Ovary (tissue), 3 donors: ENCODE measurements around the gene FOLR3.

Experiments
- EP300 ChIP-seq: sonication (generic); formaldehyde crosslinking; IDR thresholded peaks from one replicate; pipeline ENCODE4 v1.6.1; 2017; ENCODE audit warnings: antibody characterized with exemption
- POLR2A ChIP-seq: fragments of 450-650 bp; IDR thresholded peaks from one replicate; pipeline ENCODE4 v1.6.1; 2017; ENCODE audit warnings: antibody characterized with exemption, mild to moderate bottlenecking, moderate library complexity
- TF ChIP-seq, protein P1 (sequence below), 3 donors: fragments of 450-650 bp in 2 of 3; fragments of 200-600 bp in 1 of 3; IDR thresholded peaks; one replicate each; pipeline versions ENCODE4 v1.5.1 to v1.8.0; 2016 to 2022; ENCODE audit warnings: antibody characterized with exemption in 3 of 3, mild to moderate bottlenecking in 1 of 3
- donor health status: DM: no; HTN: no; CAD: no.

DNA sequence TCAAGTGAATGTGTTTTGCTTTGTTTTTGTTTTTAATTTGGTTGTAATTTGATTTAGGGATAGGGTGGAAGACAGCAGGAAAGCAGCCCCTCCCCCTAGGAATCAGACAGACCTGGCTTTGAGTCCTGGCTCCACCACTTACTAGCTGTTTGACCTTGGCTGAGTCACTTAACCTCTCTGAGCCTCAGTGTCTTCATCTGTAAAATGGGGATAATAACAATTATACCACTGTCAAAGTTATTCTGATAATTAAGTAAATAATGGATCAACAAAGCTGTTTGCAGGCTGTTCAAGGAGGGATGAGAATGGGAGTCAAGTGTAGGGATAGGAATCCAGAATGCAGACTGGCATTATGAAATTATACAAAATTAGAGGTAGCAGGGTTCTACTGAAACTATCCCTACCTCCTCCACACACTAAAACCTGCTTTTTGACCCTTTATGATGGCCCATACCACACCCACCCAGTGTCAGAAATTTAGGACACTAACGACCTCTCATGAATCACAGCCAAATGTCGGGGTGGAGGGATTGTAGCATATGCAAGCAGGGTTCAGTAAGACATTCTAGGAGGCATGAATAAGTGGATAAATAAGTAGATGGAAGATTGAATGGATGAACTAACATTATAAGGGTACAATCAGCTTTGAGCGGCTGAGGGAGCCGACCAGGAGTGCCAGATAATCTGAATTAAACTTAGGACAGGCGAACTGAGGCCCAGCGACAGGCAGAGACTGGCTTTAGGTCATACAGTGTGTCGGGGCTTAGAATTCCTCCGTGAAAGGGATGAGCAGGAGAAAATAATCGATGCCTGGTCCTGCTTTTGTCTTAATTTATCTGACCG, 24.0 kb upstream of the FOLR3 start:
- TF ChIP-seq, protein P1, sequence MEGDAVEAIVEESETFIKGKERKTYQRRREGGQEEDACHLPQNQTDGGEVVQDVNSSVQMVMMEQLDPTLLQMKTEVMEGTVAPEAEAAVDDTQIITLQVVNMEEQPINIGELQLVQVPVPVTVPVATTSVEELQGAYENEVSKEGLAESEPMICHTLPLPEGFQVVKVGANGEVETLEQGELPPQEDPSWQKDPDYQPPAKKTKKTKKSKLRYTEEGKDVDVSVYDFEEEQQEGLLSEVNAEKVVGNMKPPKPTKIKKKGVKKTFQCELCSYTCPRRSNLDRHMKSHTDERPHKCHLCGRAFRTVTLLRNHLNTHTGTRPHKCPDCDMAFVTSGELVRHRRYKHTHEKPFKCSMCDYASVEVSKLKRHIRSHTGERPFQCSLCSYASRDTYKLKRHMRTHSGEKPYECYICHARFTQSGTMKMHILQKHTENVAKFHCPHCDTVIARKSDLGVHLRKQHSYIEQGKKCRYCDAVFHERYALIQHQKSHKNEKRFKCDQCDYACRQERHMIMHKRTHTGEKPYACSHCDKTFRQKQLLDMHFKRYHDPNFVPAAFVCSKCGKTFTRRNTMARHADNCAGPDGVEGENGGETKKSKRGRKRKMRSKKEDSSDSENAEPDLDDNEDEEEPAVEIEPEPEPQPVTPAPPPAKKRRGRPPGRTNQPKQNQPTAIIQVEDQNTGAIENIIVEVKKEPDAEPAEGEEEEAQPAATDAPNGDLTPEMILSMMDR (IDR thresholded peaks at IDR 0.05): no peak
- TF ChIP-seq POLR2A: no peak
- no peak for TF ChIP-seq EP300
